ENCODE measurements around the gene TSKU.

DNA sequence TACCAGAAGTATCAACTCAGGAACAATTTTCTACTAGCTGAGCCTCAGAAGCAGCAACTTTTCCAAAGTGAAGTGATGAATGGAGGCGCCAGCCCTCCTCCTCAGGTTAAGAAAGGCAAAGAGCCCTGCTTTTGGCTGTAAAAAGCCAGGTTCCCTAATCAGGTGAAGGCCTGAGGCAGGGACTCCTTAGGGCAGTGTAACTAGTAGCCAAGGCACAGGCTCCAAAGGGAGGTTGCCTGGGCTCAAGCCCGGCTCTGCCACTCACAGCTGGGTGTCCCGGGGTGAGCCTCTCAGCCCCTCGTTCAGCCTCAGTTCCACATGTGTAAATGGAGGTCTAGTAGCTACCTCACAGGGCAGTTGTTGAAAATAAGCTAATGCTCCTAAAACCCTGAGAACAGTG, 19.5 kb downstream of the TSKU start:
- no peak for TF ChIP-seq CTCF (IDR thresholded peaks at IDR 0.05; ENCODE audit: insufficient read depth, low read depth, low read length)
- no peak for TF ChIP-seq EZH2 (IDR thresholded peaks at IDR 0.05; ENCODE audit: insufficient read depth, low read length)
